RWPE1 (cell line): ENCODE measurements around the gene CHD5.
A peak's percentile ranks its signal among the peaks of the same experiment; 100 is the strongest.

Source experiments
- CTCF ChIA-PET: fragments of 350-600 bp; sonication (Branson Sonifier 250); formaldehyde crosslinking; extraction: SDS; loops from one replicate; lab custom pipeline; 2021; lab: Yijun Ruan, JAX
- POLR2A ChIA-PET: fragments of 400-600 bp; formaldehyde crosslinking; extraction: SDS; loops from one replicate; lab custom pipeline; 2020; ENCODE audit warnings: antibody characterized with exemption; ENCODE audit not compliant: low non-redundant PET; lab: Yijun Ruan, JAX
- DNase-seq: peaks from one replicate; pipeline ENCODE4 v3.0.0; 2012; ENCODE audit warnings: low spot score
- H3K27ac ChIP-seq: fragments of 450-650 bp; 2 replicates; pipeline ENCODE4 v1.5.1; 2017
- TF ChIP-seq, protein P1 (sequence below): fragments of 450-650 bp; conservative IDR thresholded peaks from 2 replicates; pipeline ENCODE4 v1.5.1; 2017; ENCODE audit warnings: low read depth, mild to moderate bottlenecking

CHD5 gene

DNA sequence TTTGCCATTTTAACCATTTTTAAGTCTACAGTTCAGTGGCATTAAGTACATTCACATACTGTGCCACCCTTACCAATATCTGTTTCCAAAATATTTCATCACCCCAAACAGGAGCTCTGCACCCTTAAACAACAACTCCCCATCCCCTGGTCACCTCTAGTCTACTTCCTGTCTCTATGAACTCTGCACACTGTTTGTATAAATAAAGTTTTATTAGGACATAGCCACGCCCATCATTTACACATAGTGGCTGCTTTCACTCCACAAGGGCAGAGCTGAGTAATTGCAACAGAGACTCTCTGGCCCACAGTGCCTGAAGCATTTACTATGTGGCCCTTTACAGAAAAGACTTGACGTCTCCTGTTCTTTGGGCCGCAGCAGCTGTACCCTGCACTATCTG, 104.4 kb downstream of the CHD5 start:
- POLR2A ChIA-PET = no interaction called here
- H3K27ac ChIP-seq = no peak overlapping the region
- CTCF ChIA-PET = no interaction called here
- no peak for DNase-seq
- TF ChIP-seq, protein P1, sequence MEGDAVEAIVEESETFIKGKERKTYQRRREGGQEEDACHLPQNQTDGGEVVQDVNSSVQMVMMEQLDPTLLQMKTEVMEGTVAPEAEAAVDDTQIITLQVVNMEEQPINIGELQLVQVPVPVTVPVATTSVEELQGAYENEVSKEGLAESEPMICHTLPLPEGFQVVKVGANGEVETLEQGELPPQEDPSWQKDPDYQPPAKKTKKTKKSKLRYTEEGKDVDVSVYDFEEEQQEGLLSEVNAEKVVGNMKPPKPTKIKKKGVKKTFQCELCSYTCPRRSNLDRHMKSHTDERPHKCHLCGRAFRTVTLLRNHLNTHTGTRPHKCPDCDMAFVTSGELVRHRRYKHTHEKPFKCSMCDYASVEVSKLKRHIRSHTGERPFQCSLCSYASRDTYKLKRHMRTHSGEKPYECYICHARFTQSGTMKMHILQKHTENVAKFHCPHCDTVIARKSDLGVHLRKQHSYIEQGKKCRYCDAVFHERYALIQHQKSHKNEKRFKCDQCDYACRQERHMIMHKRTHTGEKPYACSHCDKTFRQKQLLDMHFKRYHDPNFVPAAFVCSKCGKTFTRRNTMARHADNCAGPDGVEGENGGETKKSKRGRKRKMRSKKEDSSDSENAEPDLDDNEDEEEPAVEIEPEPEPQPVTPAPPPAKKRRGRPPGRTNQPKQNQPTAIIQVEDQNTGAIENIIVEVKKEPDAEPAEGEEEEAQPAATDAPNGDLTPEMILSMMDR = no peak

DNA sequence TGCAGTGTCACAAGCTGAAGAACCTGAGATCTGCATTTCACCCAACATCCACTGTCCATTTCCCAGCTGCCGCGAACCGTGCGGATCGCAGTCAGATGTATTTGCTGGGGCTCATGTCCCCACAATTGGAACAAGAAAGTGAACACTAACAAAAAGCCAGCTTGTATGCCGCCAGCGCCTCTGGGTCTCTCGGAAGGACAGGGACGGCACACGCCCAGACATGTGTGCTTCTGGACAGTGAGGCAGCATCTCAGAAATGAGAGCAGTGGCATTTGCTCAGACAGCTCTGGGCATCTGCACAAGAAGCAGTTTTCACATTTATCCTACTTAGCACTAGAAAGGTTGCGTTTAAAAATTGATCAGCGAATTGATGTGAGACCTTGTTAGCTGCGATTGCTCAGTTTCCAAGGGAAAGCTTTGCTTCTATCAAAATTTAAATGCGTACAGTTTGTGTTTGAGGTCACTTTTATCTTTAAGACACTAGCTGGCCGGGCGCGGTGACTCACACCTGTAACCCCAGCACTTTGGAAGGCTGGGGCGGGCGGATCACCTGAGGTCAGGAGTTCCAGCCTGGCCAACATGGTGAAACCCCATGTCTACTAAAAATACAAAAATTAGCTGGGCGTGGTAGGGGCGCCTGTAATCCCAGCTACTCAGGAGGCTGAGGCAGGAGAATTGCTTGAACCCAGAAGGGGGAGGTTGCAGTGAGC, 105.8 kb downstream of the CHD5 start:
- CTCF ChIA-PET = interaction anchor here (0.6 to 0.9 kb wide), 4 partner anchors 25 to 1119 kb away, joined by 3 read pairs; no protein-coding TSS in a partner anchor
- H3K27ac ChIP-seq = peak overlapping the region; percentile 76
- DNase-seq = peak; percentile 33
- POLR2A ChIA-PET = interaction anchor here (0.6 kb wide), 1 partner anchor 11 kb away, joined by 6 read pairs; no protein-coding TSS in a partner anchor
- TF ChIP-seq, protein P1 = no peak

DNA sequence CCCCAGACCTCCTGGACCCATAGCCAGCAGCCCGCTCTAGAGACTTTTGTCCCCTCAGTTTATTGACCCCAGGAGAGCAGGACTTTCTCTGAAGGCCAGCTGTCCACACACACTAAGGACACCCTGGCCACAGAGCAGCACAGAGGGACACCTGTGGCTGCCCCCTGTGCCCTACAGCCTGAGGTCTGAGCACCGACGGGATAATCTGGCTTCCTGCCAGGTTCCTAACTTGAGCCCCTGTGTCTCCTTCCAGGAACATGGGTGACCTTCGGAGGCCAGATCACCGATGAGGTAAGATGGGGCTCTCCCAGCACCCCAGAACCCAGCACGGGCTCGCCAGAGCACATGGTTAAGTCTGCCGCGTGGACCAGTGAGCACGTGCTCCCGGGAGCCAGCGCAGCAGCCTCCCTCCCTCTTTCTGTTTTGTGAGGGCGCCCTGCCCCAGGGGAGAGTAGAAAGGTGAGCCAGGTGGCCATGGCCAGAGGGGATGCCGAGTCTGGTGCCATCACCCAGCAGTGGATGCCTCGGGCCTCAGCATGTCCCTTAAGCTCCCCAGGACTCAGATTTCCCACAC, 106.6 kb downstream of the CHD5 start:
- ChIA-PET POLR2A (no interaction called here), CTCF (interaction anchor here (0.7 to 0.9 kb wide), 3 partner anchors 171 to 1118 kb away, joined by 3 read pairs; no protein-coding TSS in a partner anchor)
- TF ChIP-seq, protein P1 = no peak
- peak overlapping the region; percentile 76 for H3K27ac ChIP-seq
- no peak for DNase-seq

DNA sequence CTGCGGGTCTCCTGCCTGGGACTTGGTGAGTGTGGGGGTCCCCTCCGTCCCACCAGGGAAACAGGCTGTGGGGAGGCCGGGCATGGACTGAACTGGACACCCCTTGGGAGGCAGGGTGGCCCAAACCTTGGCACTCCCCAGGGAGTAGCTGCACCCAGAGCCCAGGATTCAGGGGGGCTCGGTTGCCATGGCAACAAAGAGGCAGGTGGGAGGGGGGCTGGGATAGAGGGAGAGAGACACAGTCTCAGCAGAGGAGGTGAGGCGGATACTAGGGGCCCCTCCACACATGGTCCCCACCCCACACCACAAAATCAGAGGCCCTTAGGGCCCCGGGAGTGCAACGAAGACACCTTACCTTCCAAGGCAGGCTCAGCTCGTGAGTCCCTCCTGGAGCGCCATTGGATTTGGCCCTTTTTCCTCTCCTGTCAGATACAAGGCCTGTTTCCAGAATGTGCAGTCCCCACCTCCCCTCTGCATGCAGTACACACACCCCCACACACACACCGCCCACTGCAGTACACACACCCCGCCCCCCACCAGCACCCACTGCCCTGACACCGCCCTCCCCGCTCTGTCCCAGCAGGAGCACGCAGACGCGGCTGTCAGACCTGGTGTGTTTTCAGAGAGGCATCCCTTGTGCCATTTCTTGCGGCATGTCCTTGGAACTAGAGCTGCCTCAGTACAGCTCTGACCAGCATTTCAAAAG, 107.2 kb downstream of the CHD5 start:
- POLR2A ChIA-PET = no interaction called here
- TF ChIP-seq, protein P1 = no peak
- H3K27ac ChIP-seq = peak overlapping the region; percentile 76
- no peak for DNase-seq
- CTCF ChIA-PET = no interaction called here

DNA sequence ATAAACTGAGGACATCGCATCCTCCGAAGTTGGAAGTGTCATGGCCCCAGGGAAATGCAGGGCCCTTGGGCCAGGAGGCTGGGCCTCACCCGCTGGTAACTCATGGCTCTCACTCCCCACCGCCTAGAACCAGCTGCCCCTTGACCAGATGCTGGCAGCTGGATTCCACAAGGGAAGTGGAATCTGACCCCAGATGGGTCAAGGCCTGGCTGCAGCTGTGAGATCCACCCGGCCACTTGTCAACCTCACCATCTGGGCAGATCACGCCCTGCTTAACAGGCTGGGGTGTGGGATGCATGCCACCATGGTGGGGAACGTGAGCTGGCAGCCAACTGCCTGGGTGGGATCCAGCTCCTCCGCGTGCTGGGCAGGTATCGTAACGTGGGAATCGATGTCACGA, 108.9 kb downstream of the CHD5 start:
- no peak overlapping the region for H3K27ac ChIP-seq
- TF ChIP-seq, protein P1 = no peak
- CTCF ChIA-PET = no interaction called here
- POLR2A ChIA-PET = no interaction called here
- DNase-seq = no peak

DNA sequence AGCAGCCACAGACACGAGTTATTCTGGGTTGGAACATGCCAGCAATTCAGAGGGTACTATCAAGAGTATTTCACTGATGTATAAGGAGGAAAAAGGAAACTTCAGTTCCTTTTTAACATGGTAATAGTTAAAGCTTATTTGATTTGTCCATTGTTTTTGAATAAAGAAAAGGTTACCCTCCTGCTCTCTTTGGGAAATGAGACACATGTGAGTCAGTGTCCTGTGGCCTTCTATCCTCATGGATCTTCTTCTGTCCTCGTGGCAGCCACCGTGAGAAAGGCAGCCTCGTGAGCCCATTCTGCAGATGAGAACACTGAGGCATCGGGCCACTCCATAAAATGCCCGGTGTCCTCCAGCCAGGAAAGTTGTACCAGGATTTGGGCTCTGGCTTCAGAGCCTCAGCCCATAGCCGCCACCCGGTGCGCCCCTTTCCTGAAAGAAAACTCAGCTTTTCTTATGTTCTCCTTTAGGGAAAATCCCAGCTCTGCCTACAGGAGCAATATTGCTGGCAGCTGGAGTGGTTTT, 109.6 kb downstream of the CHD5 start:
- TF ChIP-seq, protein P1 = no peak
- ChIA-PET POLR2A (no interaction called here), CTCF (no interaction called here)
- DNase-seq = no peak
- H3K27ac ChIP-seq = no peak overlapping the region
